HepG2 (cell line): ENCODE results near the gene MRAP. TPM values are rescaled to one million over a fixed set of nuclear protein-coding genes. Genes with fewer than 3 reads are reported as not detected.
A peak's percentile ranks its signal among the peaks of the same experiment; 100 is the strongest.

Experiments
- MTA3 ChIP-seq: sonication (generic); formaldehyde crosslinking; IDR thresholded peaks from 2 replicates; pipeline ENCODE4 v1.4.0; 2020; ENCODE audit warnings: missing genetic modification reagents
- POLR2A ChIP-seq, 2 experiments: IDR thresholded peaks; 2 replicates each; pipeline ENCODE4 v1.6.1; 2011; ENCODE audit warnings: low read depth in 2 of 2, low read length in 2 of 2, mild to moderate bottlenecking in 1 of 2, moderate library complexity in 1 of 2; ENCODE audit not compliant: insufficient read depth in 1 of 2
- RARA ChIP-seq: IDR thresholded peaks from 2 replicates; pipeline ENCODE4 v1.6.1; 2016; ENCODE audit warnings: missing genetic modification reagents, missing compliant biosample characterization
- REL ChIP-seq: sonication (generic); formaldehyde crosslinking; conservative IDR thresholded peaks from 2 replicates; pipeline ENCODE4 v1.8.0; 2022; ENCODE audit warnings: mild to moderate bottlenecking, missing genetic modification reagents, moderate library complexity
- RXRA ChIP-seq: sonication (generic); formaldehyde crosslinking; IDR thresholded peaks from 2 replicates; pipeline ENCODE4 v1.5.1; 2020; ENCODE audit warnings: missing genetic modification reagents
- ZKSCAN8 ChIP-seq: IDR thresholded peaks from 2 replicates; pipeline ENCODE4 v1.6.1; 2016; ENCODE audit warnings: borderline replicate concordance, missing genetic modification reagents, missing compliant biosample characterization
- ZNF205 ChIP-seq: IDR thresholded peaks from 2 replicates; pipeline ENCODE4 v1.6.1; 2018; ENCODE audit warnings: missing biosample characterization, missing genetic modification reagents
- ZNF44 ChIP-seq: sonication (generic); formaldehyde crosslinking; IDR thresholded peaks from 2 replicates; pipeline ENCODE4 v1.5.1; 2020; ENCODE audit warnings: mild to moderate bottlenecking, missing genetic modification reagents
- ZNF652 ChIP-seq: IDR thresholded peaks from 2 replicates; pipeline ENCODE4 v1.6.1; 2016; ENCODE audit warnings: low read depth, borderline replicate concordance
- ZNF713 ChIP-seq: sonication (generic); formaldehyde crosslinking; IDR thresholded peaks from 2 replicates; pipeline ENCODE4 v1.4.0; 2020; ENCODE audit warnings: mild to moderate bottlenecking, missing genetic modification reagents
- ZNF788 ChIP-seq: sonication (generic); formaldehyde crosslinking; IDR thresholded peaks from 2 replicates; pipeline ENCODE4 v1.5.0; 2020; ENCODE audit warnings: mild to moderate bottlenecking, missing genetic modification reagents, borderline replicate concordance
- ZNF83 ChIP-seq: sonication (generic); formaldehyde crosslinking; IDR thresholded peaks from 2 replicates; pipeline ENCODE4 v1.4.0; 2020; ENCODE audit warnings: missing genetic modification reagents, mild to moderate bottlenecking, borderline replicate concordance
- polyA plus RNA-seq, 8 experiments: library from polyadenylated mRNA; depleted of rRNA in 3 of 8; stranded (reverse) in 7 of 8; unstranded in 1 of 8; fragments of >200 nt; fragmentation: Illumina TruSeq in 4 of 8; extraction: Trizol in 4 of 8; gene quantifications; 2 replicates each; pipeline versions ENCODE4 v1.2.1 to v1.2.3, GENCODE V29; 2011 to 2016; ENCODE audit warnings: low read depth in 4 of 8, missing spikeins in 1 of 8, mixed read lengths in 1 of 8; ENCODE audit not compliant: insufficient read depth in 1 of 8
- total RNA-seq, 5 experiments: library from RNA; depleted of rRNA; stranded (reverse); fragments of >200 nt; fragmentation: Illumina TruSeq; extraction: Trizol; gene quantifications; 2 replicates each; pipeline ENCODE4 v1.2.3, GENCODE V29; 2016; ENCODE audit warnings: low read depth in 1 of 5
- TF ChIP-seq, protein P1 (sequence below): sonication (generic); formaldehyde crosslinking; IDR thresholded peaks from one replicate; pipeline ENCODE4 v1.5.1; 2020; ENCODE audit warnings: mild to moderate bottlenecking, missing genetic modification reagents; ENCODE audit errors: not compliant biosample characterization
- TF ChIP-seq, protein P2 (sequence below): sonication (generic); formaldehyde crosslinking; IDR thresholded peaks from 2 replicates; pipeline ENCODE4 v1.4.0; 2020; ENCODE audit warnings: missing genetic modification reagents, borderline replicate concordance
- TF ChIP-seq, protein P3 (sequence below): sonication (generic); formaldehyde crosslinking; IDR thresholded peaks from 2 replicates; pipeline ENCODE4 v1.8.1; 2023; ENCODE audit warnings: mild to moderate bottlenecking, missing genetic modification reagents
- TF ChIP-seq, protein P4 (sequence below): sonication (generic); formaldehyde crosslinking; IDR thresholded peaks from 2 replicates; pipeline ENCODE4 v1.5.0; 2020; ENCODE audit warnings: missing genetic modification reagents

The MRAP gene
- total and polyA plus RNA-seq, 2 of the 13 experiments (the other 11 are each of a cell fraction or from before 2014, with no cell fraction given) = 0.46 to 1.2 TPM

DNA sequence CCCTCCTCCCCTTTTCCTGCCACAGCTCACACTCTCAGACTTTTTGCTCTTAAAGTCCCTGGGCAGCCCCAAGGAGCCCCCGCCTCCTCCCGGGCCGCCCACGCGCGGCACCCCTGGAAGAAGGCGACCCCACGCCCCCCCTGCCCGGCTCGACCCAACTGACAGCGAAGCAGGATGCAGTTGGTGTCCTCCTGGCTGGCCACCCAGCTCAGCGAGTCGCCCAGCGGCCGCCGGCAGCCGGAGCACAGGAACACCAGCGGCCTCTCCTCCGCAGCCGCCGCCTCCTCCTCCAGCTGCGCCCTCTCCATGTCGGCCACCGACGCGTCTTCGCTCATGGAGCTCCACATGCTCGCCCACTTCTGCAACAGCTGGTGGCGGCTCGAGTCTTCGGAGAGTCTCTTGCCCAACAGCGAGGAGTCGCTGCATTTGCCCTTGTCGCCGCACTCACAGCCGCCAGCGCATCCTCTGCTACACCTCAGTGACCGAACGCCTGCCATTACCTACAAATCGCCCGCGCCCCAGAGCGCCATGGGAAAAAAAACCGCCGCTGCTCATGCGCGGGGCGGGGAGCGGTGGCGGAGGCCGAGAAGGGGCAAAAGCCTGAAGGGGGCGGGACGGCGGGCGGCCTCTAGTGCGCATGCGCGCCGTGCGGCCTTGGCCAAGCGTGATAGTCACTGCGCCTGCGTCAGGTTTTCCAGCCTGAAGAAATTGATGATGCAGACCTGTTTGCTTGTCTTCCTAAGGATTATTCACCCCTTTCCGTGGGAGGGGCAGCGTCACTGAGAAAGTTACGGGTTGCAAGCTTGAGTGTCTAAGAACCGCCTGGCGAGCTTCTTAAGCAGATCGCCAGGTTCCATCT lies 19.9 kb upstream of the MRAP start, which contains the start of gene MIS18A (continued):
- TF ChIP-seq, protein P1, sequence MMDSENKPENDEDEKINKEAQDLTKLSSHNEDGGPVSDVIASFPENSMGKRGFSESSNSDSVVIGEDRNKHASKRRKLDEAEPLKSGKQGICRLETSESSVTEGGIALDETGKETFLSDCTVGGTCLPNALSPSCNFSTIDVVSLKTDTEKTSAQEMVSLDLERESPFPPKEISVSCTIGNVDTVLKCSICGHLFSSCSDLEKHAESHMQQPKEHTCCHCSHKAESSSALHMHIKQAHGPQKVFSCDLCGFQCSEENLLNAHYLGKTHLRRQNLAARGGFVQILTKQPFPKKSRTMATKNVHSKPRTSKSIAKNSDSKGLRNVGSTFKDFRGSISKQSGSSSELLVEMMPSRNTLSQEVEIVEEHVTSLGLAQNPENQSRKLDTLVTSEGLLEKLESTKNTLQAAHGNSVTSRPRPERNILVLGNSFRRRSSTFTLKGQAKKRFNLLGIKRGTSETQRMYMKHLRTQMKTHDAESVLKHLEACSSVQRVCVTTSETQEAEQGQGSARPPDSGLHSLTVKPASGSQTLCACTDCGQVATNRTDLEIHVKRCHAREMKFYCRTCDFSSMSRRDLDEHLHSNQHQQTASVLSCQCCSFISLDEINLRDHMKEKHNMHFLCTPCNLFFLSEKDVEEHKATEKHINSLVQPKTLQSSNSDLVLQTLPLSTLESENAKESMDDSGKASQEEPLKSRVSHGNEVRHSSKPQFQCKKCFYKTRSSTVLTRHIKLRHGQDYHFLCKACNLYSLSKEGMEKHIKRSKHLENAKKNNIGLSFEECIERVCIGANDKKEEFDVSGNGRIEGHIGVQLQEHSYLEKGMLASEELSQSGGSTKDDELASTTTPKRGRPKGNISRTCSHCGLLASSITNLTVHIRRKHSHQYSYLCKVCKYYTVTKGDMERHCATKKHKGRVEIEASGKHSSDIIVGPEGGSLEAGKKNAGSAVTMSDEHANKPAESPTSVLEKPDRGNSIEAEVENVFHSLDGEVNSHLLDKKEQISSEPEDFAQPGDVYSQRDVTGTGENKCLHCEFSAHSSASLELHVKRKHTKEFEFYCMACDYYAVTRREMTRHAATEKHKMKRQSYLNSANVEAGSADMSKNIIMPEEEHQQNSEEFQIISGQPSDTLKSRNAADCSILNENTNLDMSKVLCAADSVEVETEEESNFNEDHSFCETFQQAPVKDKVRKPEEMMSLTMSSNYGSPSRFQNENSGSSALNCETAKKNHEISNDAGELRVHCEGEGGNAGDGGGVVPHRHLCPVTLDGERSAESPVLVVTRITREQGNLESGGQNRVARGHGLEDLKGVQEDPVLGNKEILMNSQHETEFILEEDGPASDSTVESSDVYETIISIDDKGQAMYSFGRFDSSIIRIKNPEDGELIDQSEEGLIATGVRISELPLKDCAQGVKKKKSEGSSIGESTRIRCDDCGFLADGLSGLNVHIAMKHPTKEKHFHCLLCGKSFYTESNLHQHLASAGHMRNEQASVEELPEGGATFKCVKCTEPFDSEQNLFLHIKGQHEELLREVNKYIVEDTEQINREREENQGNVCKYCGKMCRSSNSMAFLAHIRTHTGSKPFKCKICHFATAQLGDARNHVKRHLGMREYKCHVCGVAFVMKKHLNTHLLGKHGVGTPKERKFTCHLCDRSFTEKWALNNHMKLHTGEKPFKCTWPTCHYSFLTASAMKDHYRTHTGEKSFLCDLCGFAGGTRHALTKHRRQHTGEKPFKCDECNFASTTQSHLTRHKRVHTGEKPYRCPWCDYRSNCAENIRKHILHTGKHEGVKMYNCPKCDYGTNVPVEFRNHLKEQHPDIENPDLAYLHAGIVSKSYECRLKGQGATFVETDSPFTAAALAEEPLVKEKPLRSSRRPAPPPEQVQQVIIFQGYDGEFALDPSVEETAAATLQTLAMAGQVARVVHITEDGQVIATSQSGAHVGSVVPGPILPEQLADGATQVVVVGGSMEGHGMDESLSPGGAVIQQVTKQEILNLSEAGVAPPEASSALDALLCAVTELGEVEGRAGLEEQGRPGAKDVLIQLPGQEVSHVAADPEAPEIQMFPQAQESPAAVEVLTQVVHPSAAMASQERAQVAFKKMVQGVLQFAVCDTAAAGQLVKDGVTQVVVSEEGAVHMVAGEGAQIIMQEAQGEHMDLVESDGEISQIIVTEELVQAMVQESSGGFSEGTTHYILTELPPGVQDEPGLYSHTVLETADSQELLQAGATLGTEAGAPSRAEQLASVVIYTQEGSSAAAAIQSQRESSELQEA (CRISPR knock-in tag) = no peak
- TF ChIP-seq, protein P2, sequence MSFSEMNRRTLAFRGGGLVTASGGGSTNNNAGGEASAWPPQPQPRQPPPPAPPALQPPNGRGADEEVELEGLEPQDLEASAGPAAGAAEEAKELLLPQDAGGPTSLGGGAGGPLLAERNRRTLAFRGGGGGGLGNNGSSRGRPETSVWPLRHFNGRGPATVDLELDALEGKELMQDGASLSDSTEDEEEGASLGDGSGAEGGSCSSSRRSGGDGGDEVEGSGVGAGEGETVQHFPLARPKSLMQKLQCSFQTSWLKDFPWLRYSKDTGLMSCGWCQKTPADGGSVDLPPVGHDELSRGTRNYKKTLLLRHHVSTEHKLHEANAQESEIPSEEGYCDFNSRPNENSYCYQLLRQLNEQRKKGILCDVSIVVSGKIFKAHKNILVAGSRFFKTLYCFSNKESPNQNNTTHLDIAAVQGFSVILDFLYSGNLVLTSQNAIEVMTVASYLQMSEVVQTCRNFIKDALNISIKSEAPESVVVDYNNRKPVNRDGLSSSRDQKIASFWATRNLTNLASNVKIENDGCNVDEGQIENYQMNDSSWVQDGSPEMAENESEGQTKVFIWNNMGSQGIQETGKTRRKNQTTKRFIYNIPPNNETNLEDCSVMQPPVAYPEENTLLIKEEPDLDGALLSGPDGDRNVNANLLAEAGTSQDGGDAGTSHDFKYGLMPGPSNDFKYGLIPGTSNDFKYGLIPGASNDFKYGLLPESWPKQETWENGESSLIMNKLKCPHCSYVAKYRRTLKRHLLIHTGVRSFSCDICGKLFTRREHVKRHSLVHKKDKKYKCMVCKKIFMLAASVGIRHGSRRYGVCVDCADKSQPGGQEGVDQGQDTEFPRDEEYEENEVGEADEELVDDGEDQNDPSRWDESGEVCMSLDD (CRISPR knock-in tag) = no peak
- no peak for TF ChIP-seq ZNF652 (CRISPR knock-in tag)
- TF ChIP-seq REL (CRISPR knock-in tag) = 0 out of 2 replicates have a peak, but pooled peaks have one; percentile 30
- peak; percentile 55 to 89; a peak in 3 of 4 replicates for TF ChIP-seq POLR2A (IDR thresholded peaks at IDR 0.05; ENCODE audit: insufficient read depth in 1 of 2, low read depth in 2 of 2, low read length in 2 of 2)
- TF ChIP-seq ZNF788 = peak; percentile 57; the same call in 1 of the 2 replicates
- no peak for TF ChIP-seq MTA3 (CRISPR knock-in tag)
- TF ChIP-seq ZKSCAN8 (CRISPR knock-in tag) = no peak
- no peak for TF ChIP-seq ZNF83
- no peak for TF ChIP-seq ZNF44 (CRISPR knock-in tag)
- TF ChIP-seq ZNF713 (CRISPR knock-in tag) = no peak
- TF ChIP-seq, protein P3, sequence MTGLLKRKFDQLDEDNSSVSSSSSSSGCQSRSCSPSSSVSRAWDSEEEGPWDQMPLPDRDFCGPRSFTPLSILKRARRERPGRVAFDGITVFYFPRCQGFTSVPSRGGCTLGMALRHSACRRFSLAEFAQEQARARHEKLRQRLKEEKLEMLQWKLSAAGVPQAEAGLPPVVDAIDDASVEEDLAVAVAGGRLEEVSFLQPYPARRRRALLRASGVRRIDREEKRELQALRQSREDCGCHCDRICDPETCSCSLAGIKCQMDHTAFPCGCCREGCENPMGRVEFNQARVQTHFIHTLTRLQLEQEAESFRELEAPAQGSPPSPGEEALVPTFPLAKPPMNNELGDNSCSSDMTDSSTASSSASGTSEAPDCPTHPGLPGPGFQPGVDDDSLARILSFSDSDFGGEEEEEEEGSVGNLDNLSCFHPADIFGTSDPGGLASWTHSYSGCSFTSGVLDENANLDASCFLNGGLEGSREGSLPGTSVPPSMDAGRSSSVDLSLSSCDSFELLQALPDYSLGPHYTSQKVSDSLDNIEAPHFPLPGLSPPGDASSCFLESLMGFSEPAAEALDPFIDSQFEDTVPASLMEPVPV (CRISPR knock-in tag) = no peak
- no peak for TF ChIP-seq RXRA (CRISPR knock-in tag)
- TF ChIP-seq ZNF205 (CRISPR knock-in tag) = no peak
- no peak for TF ChIP-seq RARA (CRISPR knock-in tag)
- TF ChIP-seq, protein P4, sequence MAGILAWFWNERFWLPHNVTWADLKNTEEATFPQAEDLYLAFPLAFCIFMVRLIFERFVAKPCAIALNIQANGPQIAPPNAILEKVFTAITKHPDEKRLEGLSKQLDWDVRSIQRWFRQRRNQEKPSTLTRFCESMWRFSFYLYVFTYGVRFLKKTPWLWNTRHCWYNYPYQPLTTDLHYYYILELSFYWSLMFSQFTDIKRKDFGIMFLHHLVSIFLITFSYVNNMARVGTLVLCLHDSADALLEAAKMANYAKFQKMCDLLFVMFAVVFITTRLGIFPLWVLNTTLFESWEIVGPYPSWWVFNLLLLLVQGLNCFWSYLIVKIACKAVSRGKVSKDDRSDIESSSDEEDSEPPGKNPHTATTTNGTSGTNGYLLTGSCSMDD (CRISPR knock-in tag) = no peak
